Memory B cell (primary cell): Measurements from ENCODE around the gene IFFO2.

ENCODE experiments used
- ATAC-seq: fragments of 150-1000 bp; cut with Tn5 transposase; 2 replicates; pipeline ENCODE4 v1.10.0; 2021; ENCODE audit warnings: low read depth, mild to moderate bottlenecking, moderate library complexity
- DNase-seq, 2 donors: peaks; one replicate each; pipeline ENCODE4 v3.0.0; 2022; ENCODE audit warnings: low spot score in 2 of 2
- H3K27ac Mint-ChIP-seq: one replicate; pipeline ENCODE4 v1.8.0; 2022; ENCODE audit warnings: mild to moderate bottlenecking, moderate library complexity, mixed read lengths
- H3K27me3 Mint-ChIP-seq: one replicate; pipeline ENCODE4 v1.8.0; 2022; ENCODE audit warnings: mixed read lengths
- H3K36me3 Mint-ChIP-seq: one replicate; pipeline ENCODE4 v1.8.0; 2022; ENCODE audit warnings: mild to moderate bottlenecking, mixed read lengths
- H3K4me1 Mint-ChIP-seq: one replicate; pipeline ENCODE4 v1.8.0; 2022; ENCODE audit warnings: mixed read lengths
- H3K4me3 Mint-ChIP-seq: one replicate; pipeline ENCODE4 v1.8.0; 2022; ENCODE audit warnings: mild to moderate bottlenecking, moderate library complexity, mixed read lengths
- H3K9me3 Mint-ChIP-seq: one replicate; pipeline ENCODE4 v1.8.0; 2022; ENCODE audit warnings: mixed read lengths

The IFFO2 gene

GRCh38 chr1:18928406-18928805, 28.1 kb downstream of the IFFO2 start:
- Mint-ChIP-seq H3K4me1 (peaks cover 53% of the 10 kb centered on the region), H3K27me3 (no peaks in the 10 kb centered on the region), H3K9me3 (peaks cover 2% of the 10 kb centered on the region), H3K4me3 (peak overlapping the region; percentile 82), H3K36me3 (peaks cover 2% of the 10 kb centered on the region), H3K27ac (peak overlapping the region; percentile 75)
- ATAC-seq (no peak), DNase-seq (no peak)

GRCh38 chr1:18927654-18928272, 28.7 kb downstream of the IFFO2 start:
- Mint-ChIP-seq H3K4me1 (peaks cover 53% of the 10 kb centered on the region), H3K27me3 (no peaks in the 10 kb centered on the region), H3K4me3 (peak overlapping the region; percentile 82), H3K36me3 (peaks cover 2% of the 10 kb centered on the region), H3K9me3 (peaks cover 2% of the 10 kb centered on the region), H3K27ac (peak overlapping the region; percentile 75)
- peak; percentile 72 for ATAC-seq
- peak in 1 of 2 donors; percentile 35 for DNase-seq

- Mint-ChIP-seq H3K4me3 (peak overlapping the region; percentile 82), H3K4me1 (peaks cover 47% of the 10 kb centered on the region), H3K9me3 (peaks cover 2% of the 10 kb centered on the region), H3K27me3 (no peaks in the 10 kb centered on the region), H3K36me3 (peaks cover 2% of the 10 kb centered on the region), H3K27ac (peak overlapping the region; percentile 75)
- peak; percentile 40 for ATAC-seq
- DNase-seq: no peak
These were observed 29.3 kb downstream of the IFFO2 start for GRCh38 chr1:18927082-18927653.

- DNase-seq (peak; percentile 37 to 40), ATAC-seq (peak; percentile 73)
- Mint-ChIP-seq H3K27ac (peak overlapping the region; percentile 75), H3K4me1 (peaks cover 40% of the 10 kb centered on the region), H3K9me3 (peaks cover 2% of the 10 kb centered on the region), H3K36me3 (peaks cover 2% of the 10 kb centered on the region), H3K4me3 (peak overlapping the region; percentile 82), H3K27me3 (no peaks in the 10 kb centered on the region)
These were observed 30.0 kb downstream of the IFFO2 start for GRCh38 chr1:18926315-18927081.

GRCh38 chr1:18925279-18925678, 31.2 kb downstream of the IFFO2 start:
- peaks cover 35% of the 10 kb centered on the region for H3K4me1 Mint-ChIP-seq
- H3K9me3 Mint-ChIP-seq: peaks cover 2% of the 10 kb centered on the region
- peaks cover 2% of the 10 kb centered on the region for H3K36me3 Mint-ChIP-seq
- no peaks in the 10 kb centered on the region for H3K27me3 Mint-ChIP-seq
- H3K27ac Mint-ChIP-seq: peak overlapping the region; percentile 28
- DNase-seq (no peak), ATAC-seq (no peak)
- H3K4me3 Mint-ChIP-seq: peak overlapping the region; percentile 24

- no peaks in the 10 kb centered on the region for H3K27me3 Mint-ChIP-seq
- H3K4me1 Mint-ChIP-seq: peaks cover 32% of the 10 kb centered on the region
- DNase-seq (no peak), ATAC-seq (no peak)
- H3K4me3 Mint-ChIP-seq: no peak overlapping the region
- no peak overlapping the region for H3K27ac Mint-ChIP-seq
- peaks cover 2% of the 10 kb centered on the region for H3K36me3 Mint-ChIP-seq
- H3K9me3 Mint-ChIP-seq: peaks cover 2% of the 10 kb centered on the region
These were observed 32.2 kb downstream of the IFFO2 start for GRCh38 chr1:18924221-18924691.

- Mint-ChIP-seq H3K27me3 (no peaks in the 10 kb centered on the region), H3K4me1 (peaks cover 28% of the 10 kb centered on the region)
- no peak for DNase-seq
These were observed 32.7 kb downstream of the IFFO2 start for GRCh38 chr1:18923756-18924211.

GRCh38 chr1:18922848-18923755, 33.4 kb downstream of the IFFO2 start:
- no peak overlapping the region for H3K27ac Mint-ChIP-seq
- ATAC-seq: no peak
- no peak for DNase-seq
- peaks cover 24% of the 10 kb centered on the region for H3K4me1 Mint-ChIP-seq
- H3K36me3 Mint-ChIP-seq: peaks cover 5% of the 10 kb centered on the region
- no peak overlapping the region for H3K4me3 Mint-ChIP-seq
- H3K27me3 Mint-ChIP-seq: no peaks in the 10 kb centered on the region
- peaks cover 2% of the 10 kb centered on the region for H3K9me3 Mint-ChIP-seq

More at GRCh38 chr1:18923756-18924211, 32.7 kb downstream of the IFFO2 start:
- no peak for ATAC-seq
- Mint-ChIP-seq H3K27ac (no peak overlapping the region), H3K9me3 (peaks cover 2% of the 10 kb centered on the region), H3K4me3 (no peak overlapping the region), H3K36me3 (peaks cover 2% of the 10 kb centered on the region)

GRCh38 chr1:18922319-18922726, 34.2 kb downstream of the IFFO2 start:
- no peak for ATAC-seq

GRCh38 chr1:18921516-18922251, 34.8 kb downstream of the IFFO2 start:
- no peak overlapping the region for H3K27ac Mint-ChIP-seq
- H3K27me3 Mint-ChIP-seq: no peaks in the 10 kb centered on the region
- DNase-seq (no peak), ATAC-seq (no peak)
- H3K4me1 Mint-ChIP-seq: peaks cover 11% of the 10 kb centered on the region
- H3K36me3 Mint-ChIP-seq: peaks cover 11% of the 10 kb centered on the region
- H3K4me3 Mint-ChIP-seq: no peak overlapping the region
- peaks cover 2% of the 10 kb centered on the region for H3K9me3 Mint-ChIP-seq

More at GRCh38 chr1:18922319-18922726, 34.2 kb downstream of the IFFO2 start:
- Mint-ChIP-seq H3K9me3 (peaks cover 2% of the 10 kb centered on the region), H3K4me1 (peaks cover 16% of the 10 kb centered on the region), H3K4me3 (no peak overlapping the region), H3K36me3 (peaks cover 9% of the 10 kb centered on the region), H3K27me3 (no peaks in the 10 kb centered on the region), H3K27ac (no peak overlapping the region)
- DNase-seq: no peak

GRCh38 chr1:18920931-18921330, 35.5 kb downstream of the IFFO2 start:
- H3K4me1 Mint-ChIP-seq: peaks cover 10% of the 10 kb centered on the region

GRCh38 chr1:18919956-18920355, 36.5 kb downstream of the IFFO2 start:
- DNase-seq: no peak
- Mint-ChIP-seq H3K4me1 (peaks cover 3% of the 10 kb centered on the region), H3K36me3 (peaks cover 9% of the 10 kb centered on the region), H3K9me3 (no peaks in the 10 kb centered on the region), H3K27me3 (no peaks in the 10 kb centered on the region), H3K4me3 (no peak overlapping the region), H3K27ac (no peak overlapping the region)
- ATAC-seq: no peak

More at GRCh38 chr1:18920931-18921330, 35.5 kb downstream of the IFFO2 start:
- no peak overlapping the region for H3K4me3 Mint-ChIP-seq
- peaks cover 11% of the 10 kb centered on the region for H3K36me3 Mint-ChIP-seq
- no peaks in the 10 kb centered on the region for H3K27me3 Mint-ChIP-seq
- peaks cover 2% of the 10 kb centered on the region for H3K9me3 Mint-ChIP-seq
- ATAC-seq (no peak), DNase-seq (no peak)
- H3K27ac Mint-ChIP-seq: no peak overlapping the region
